Activated naive CD4-positive, alpha-beta T cell treated with anti-CD3 and anti-CD28 coated beads for 36 hours (primary cell): ENCODE data around the gene C9orf153. TPM values are rescaled to one million over a fixed set of nuclear protein-coding genes. Genes with fewer than 3 reads are reported as not detected.

Experiments used
- CTCF ChIA-PET: fragments of 350-600 bp; sonication (Branson Sonifier 250); formaldehyde crosslinking; loops from one replicate; lab custom pipeline; 2021; ENCODE audit warnings: antibody characterized with exemption; lab: Charles Lee
- DNase-seq: peaks from one replicate; pipeline ENCODE4 v3.0.0-alpha.2; 2020
- H3K27ac Mint-ChIP-seq: one replicate; pipeline ENCODE4 v1.8.0; 2021; ENCODE audit warnings: mild to moderate bottlenecking, mixed read lengths
- H3K27me3 Mint-ChIP-seq: one replicate; pipeline ENCODE4 v1.8.0; 2021; ENCODE audit warnings: low read depth, mixed read lengths
- H3K36me3 Mint-ChIP-seq: one replicate; pipeline ENCODE4 v1.8.0; 2021; ENCODE audit warnings: low read depth, mixed read lengths
- H3K4me1 Mint-ChIP-seq: one replicate; pipeline ENCODE4 v1.8.0; 2021; ENCODE audit warnings: low read depth, mixed read lengths
- H3K4me3 Mint-ChIP-seq: one replicate; pipeline ENCODE4 v1.8.0; 2021; ENCODE audit warnings: mild to moderate bottlenecking, moderate library complexity, mixed read lengths
- H3K9me3 Mint-ChIP-seq: one replicate; pipeline ENCODE4 v1.8.0; 2021; ENCODE audit warnings: mixed read lengths
- intact Hi-C: fragments of 100-400 bp; cut with micrococcal nuclease; formaldehyde crosslinking; loops from one replicate; pipeline ENCODE4 v1.15.1; 2023
- total RNA-seq, 2 experiments: library from RNA; stranded (reverse); gene quantifications; one replicate each; pipeline ENCODE4 v1.2.3, GENCODE V29; 2021

Gene C9orf153
- total RNA-seq, 2 experiments from 2014 or later, result 0.31 to 0.40 TPM

DNA sequence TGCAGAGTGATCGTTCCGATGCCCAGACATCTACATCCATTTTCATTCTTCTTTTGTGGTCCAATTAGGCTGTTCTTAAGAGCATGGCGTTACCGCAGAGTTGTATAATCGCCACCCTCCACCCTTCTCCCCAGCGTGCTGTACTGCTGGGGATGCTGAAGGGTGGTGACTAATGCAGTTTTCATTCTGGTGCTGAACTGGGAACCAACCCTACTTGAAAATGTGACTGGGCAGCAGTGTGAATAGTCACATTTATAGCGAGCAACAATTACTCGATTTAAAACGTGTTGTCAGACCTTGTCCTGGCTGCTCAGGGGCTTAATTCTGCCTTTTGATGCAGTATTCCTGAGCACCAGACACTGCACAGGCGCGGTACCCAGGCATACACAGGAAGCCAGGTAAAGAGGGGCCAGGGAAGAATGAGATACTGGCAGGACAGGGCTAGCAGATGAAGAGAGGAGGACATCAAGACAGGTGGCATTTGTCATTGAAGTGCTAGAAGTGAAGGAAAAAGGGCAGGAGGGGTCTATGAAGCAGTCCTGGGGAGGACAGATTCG lies 23.6 kb upstream of the C9orf153 start:
- H3K27me3 Mint-ChIP-seq, result no peaks in the 10 kb centered on the region
- no peak for DNase-seq
- H3K9me3 Mint-ChIP-seq, result no peaks in the 10 kb centered on the region
- intact Hi-C loops, result loop anchor here (1.0 to 10.0 kb wide), 8 partner anchors 20 to 1692 kb away; partner anchors contain the start of genes CDK20 and NAA35
- peak overlapping the region; percentile 89 for H3K4me3 Mint-ChIP-seq
- H3K36me3 Mint-ChIP-seq, result peaks cover 3% of the 10 kb centered on the region
- H3K4me1 Mint-ChIP-seq, result peaks cover 35% of the 10 kb centered on the region
- H3K27ac Mint-ChIP-seq, result peak overlapping the region; percentile 94
- CTCF ChIA-PET, result interaction anchor here (0.6 to 1.0 kb wide), 2 partner anchors 16 to 80 kb away, joined by 4 to 5 read pairs; no protein-coding TSS in a partner anchor

DNA sequence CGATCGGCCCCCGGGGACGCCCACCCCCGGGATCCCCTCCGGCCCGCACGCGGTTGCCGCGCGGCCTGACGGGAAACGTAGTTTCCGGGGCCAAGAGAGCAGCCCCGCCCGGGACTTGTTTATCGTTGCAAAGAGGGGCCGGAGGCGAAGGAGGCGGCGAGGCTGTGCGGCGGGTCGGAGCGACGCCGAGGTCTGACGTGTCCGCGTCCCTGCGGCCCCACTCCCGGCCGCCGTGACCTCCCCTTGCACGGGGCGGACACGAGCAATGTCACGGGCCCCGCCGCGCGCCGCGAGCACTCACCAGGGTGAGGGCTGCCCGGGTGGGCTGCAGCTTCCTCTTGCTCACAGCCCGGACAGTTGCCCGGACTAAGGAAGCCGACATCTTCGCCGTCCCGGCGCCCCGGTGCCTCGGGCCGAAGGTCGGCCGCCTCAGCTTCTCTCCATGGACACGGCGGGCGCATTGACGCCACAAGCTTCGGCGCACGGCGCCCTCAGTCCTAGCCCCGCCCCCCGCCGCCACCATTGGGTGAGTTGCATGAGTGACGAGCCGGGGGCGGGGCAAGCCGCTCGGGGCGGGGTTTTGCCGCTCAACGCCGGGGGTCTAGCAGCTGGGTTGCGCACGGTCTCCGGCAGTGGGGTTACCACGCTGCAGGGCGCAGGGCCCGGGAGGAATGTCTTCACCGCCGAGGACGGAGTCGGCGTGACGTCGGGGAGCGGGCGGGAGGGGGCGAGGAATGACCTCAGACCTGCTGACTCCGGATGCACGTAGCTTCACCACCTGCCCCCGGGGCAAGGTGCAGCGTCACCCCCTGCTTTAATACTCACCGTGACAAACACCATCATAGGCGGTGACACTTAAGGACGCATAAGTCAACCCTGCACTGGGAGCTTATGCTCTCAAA lies 22.9 kb upstream of the C9orf153 start, which contains the start of gene ISCA1:
ISCA1 (minus strand) TSS at position 462 of the 902 bp plus-strand sequence; CDS start at position 382, 80 bp downstream.
- CTCF ChIA-PET, result interaction anchor here (0.6 to 1.0 kb wide), 2 partner anchors 15 to 79 kb away, joined by 4 to 5 read pairs; no protein-coding TSS in a partner anchor
- Mint-ChIP-seq H3K9me3 (no peaks in the 10 kb centered on the region), H3K4me1 (peaks cover 40% of the 10 kb centered on the region), H3K27me3 (no peaks in the 10 kb centered on the region), H3K27ac (peak within 1 kb of the TSS; percentile 94), H3K4me3 (peak within 1 kb of the TSS; percentile 89), H3K36me3 (peaks cover 3% of the 10 kb centered on the region)
- peak; percentile 96 for DNase-seq
- intact Hi-C loops, result loop anchor here (1.0 to 10.0 kb wide), 8 partner anchors 21 to 1692 kb away; partner anchors contain the start of genes CDK20 and NAA35

DNA sequence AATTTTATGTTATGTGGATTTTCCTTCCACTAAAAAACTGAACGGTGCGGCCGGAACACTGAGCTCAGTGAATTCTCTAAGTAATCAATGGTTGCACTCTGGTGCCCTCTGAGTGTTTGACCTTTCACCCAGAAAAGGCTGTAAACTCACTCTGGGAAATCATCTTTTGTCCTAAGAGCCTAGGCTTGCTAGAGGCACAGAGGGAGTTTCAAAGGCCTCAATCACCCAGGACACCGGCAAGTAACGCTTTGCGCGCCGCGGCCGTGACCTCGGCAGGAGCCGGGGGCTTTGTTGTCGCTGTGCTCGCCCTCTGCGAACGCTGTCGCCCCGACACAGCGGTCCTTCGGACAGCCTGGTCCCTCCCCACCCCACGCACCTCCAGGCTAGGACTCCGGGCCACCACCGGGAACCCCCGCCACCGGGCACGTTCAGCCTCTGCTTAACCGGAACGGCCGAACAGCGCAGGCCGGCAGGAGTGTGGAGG lies 22.2 kb upstream of the C9orf153 start:
- DNase-seq, result no peak
- intact Hi-C loops, result loop anchor here (1.0 to 10.0 kb wide), 8 partner anchors 22 to 1693 kb away; partner anchors contain the start of genes CDK20 and NAA35
- Mint-ChIP-seq H3K9me3 (no peaks in the 10 kb centered on the region), H3K27me3 (no peaks in the 10 kb centered on the region), H3K4me1 (peaks cover 45% of the 10 kb centered on the region), H3K27ac (peak overlapping the region; percentile 94), H3K4me3 (peak overlapping the region; percentile 89), H3K36me3 (peaks cover 5% of the 10 kb centered on the region)
- CTCF ChIA-PET, result no interaction called here

DNA sequence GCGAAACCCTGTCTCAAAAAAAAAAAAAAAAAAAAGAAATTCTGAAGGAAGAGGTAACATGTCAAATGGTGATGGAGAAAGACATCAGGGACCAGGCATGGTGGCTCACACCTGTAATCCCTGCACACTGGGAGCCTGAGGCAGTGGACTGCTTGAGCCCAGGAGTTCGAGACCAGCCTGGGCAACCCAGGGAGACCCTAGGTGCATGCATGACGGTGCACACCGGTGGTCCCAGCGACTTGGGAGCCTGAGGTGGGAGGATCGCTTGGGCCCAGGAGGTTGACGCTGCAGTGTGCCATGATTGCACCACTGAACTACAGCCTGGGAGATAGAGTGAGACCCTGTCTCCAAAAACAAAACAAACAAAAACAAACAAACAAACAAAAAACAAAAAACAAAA lies 21.1 kb upstream of the C9orf153 start:
- Mint-ChIP-seq H3K9me3 (no peaks in the 10 kb centered on the region), H3K27me3 (no peaks in the 10 kb centered on the region), H3K4me3 (peak overlapping the region; percentile 89), H3K36me3 (peaks cover 5% of the 10 kb centered on the region), H3K4me1 (peaks cover 48% of the 10 kb centered on the region), H3K27ac (no peak overlapping the region)
- intact Hi-C loops, result loop anchor here (5.0 to 10.0 kb wide), 2 partner anchors 178 to 1694 kb away; partner anchors contain the start of gene CDK20
- DNase-seq, result no peak
- CTCF ChIA-PET, result no interaction called here

DNA sequence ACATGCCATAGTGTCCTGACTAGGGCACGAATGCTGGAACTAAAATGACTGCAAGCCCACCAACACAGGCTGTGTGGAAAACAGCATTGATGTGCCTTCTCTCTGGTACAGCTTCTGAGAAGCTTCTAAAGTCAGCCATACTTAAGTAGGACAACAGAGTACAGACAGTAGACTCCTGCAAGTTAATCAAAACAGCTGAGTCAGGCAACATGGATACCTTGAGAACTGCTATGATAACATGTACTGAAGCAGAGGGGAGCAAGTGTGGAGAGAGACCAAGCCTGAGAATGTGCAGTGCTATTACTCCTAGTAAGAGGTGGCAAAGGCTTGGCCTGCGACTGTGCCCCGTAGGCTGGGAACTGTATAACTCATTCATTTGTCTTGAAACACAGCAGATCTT lies 20.4 kb upstream of the C9orf153 start:
- intact Hi-C loops, result loop anchor here (5.0 to 10.0 kb wide), 3 partner anchors 78 to 1695 kb away; partner anchors contain the start of gene CDK20
- no peaks in the 10 kb centered on the region for H3K9me3 Mint-ChIP-seq
- CTCF ChIA-PET, result no interaction called here
- peak overlapping the region; percentile 25 for H3K27ac Mint-ChIP-seq
- H3K27me3 Mint-ChIP-seq, result no peaks in the 10 kb centered on the region
- DNase-seq, result no peak
- H3K36me3 Mint-ChIP-seq, result peaks cover 5% of the 10 kb centered on the region
- peak overlapping the region; percentile 18 for H3K4me3 Mint-ChIP-seq
- H3K4me1 Mint-ChIP-seq, result peaks cover 49% of the 10 kb centered on the region

- peaks cover 40% of the 10 kb centered on the region for H3K4me1 Mint-ChIP-seq
- CTCF ChIA-PET, result interaction anchor here (2.0 kb wide), 1 partner anchor 10 kb away, joined by 4 read pairs; no protein-coding TSS in a partner anchor
- peaks cover 24% of the 10 kb centered on the region for H3K36me3 Mint-ChIP-seq
- intact Hi-C loops, result loop anchor here (5.0 kb wide), 1 partner anchor 75 kb away; no protein-coding TSS in a partner anchor
- H3K9me3 Mint-ChIP-seq, result no peaks in the 10 kb centered on the region
- H3K27me3 Mint-ChIP-seq, result no peaks in the 10 kb centered on the region
- no peak overlapping the region for H3K27ac Mint-ChIP-seq
- DNase-seq, result no peak
- no peak overlapping the region for H3K4me3 Mint-ChIP-seq
Measured at GRCh38 chr9:86277072-86277471, 17.6 kb upstream of the C9orf153 start.

GRCh38 chr9:86275962-86276361 lies 16.5 kb upstream of the C9orf153 start:
- Mint-ChIP-seq H3K36me3 (peaks cover 31% of the 10 kb centered on the region), H3K4me1 (peaks cover 34% of the 10 kb centered on the region), H3K9me3 (no peaks in the 10 kb centered on the region), H3K27me3 (no peaks in the 10 kb centered on the region), H3K27ac (no peak overlapping the region), H3K4me3 (no peak overlapping the region)
- DNase-seq, result no peak
- intact Hi-C loops, result loop anchor here (5.0 kb wide), 1 partner anchor 74 kb away; no protein-coding TSS in a partner anchor
- CTCF ChIA-PET, result interaction anchor here (0.7 to 2.0 kb wide), 4 partner anchors 9 to 578 kb away, joined by 3 to 4 read pairs (median 3); no protein-coding TSS in a partner anchor

- Mint-ChIP-seq H3K9me3 (no peaks in the 10 kb centered on the region), H3K36me3 (peaks cover 31% of the 10 kb centered on the region), H3K4me3 (no peak overlapping the region), H3K4me1 (peaks cover 28% of the 10 kb centered on the region), H3K27me3 (no peaks in the 10 kb centered on the region), H3K27ac (no peak overlapping the region)
- CTCF ChIA-PET, result interaction anchor here (1.0 kb wide), 1 partner anchor 72 kb away, joined by 3 read pairs; no protein-coding TSS in a partner anchor
- DNase-seq, result no peak
- intact Hi-C loops, result loop anchor here (5.0 kb wide), 1 partner anchor 73 kb away; no protein-coding TSS in a partner anchor
Measured at GRCh38 chr9:86274821-86275643, 15.6 kb upstream of the C9orf153 start.

GRCh38 chr9:86272221-86272620 lies 12.8 kb upstream of the C9orf153 start:
- CTCF ChIA-PET, result no interaction called here

GRCh38 chr9:86263876-86264275 lies 4.4 kb upstream of the C9orf153 start:
- CTCF ChIA-PET, result no interaction called here
- intact Hi-C loops, result no loop called here
- no peaks in the 10 kb centered on the region for H3K27me3 Mint-ChIP-seq
- H3K4me3 Mint-ChIP-seq, result no peak overlapping the region
- peaks cover 26% of the 10 kb centered on the region for H3K36me3 Mint-ChIP-seq
- DNase-seq, result no peak
- peaks cover 2% of the 10 kb centered on the region for H3K4me1 Mint-ChIP-seq
- no peak overlapping the region for H3K27ac Mint-ChIP-seq
- H3K9me3 Mint-ChIP-seq, result no peaks in the 10 kb centered on the region

More at GRCh38 chr9:86272221-86272620, 12.8 kb upstream of the C9orf153 start:
- DNase-seq, result no peak
- Mint-ChIP-seq H3K36me3 (peaks cover 39% of the 10 kb centered on the region), H3K27me3 (no peaks in the 10 kb centered on the region), H3K27ac (no peak overlapping the region), H3K4me1 (peaks cover 8% of the 10 kb centered on the region), H3K4me3 (no peak overlapping the region), H3K9me3 (no peaks in the 10 kb centered on the region)
- intact Hi-C loops, result no loop called here

- CTCF ChIA-PET, result no interaction called here
- Mint-ChIP-seq H3K27me3 (no peaks in the 10 kb centered on the region), H3K36me3 (peaks cover 24% of the 10 kb centered on the region), H3K27ac (no peak overlapping the region), H3K9me3 (no peaks in the 10 kb centered on the region), H3K4me3 (no peak overlapping the region), H3K4me1 (peaks cover 2% of the 10 kb centered on the region)
- DNase-seq, result no peak
- intact Hi-C loops, result no loop called here
Measured at GRCh38 chr9:86262492-86262891, 3.0 kb upstream of the C9orf153 start.
